GM23338 (cell line): ENCODE data around the gene SULT1A1. TPM values are rescaled to one million over a fixed set of nuclear protein-coding genes. Genes with fewer than 3 reads are reported as not detected.
A peak's percentile ranks its signal among the peaks of the same experiment; 100 is the strongest.
"Not testable (repeated sequence)": the region's sequence is repeated elsewhere in the genome, so short reads cannot be mapped to it uniquely, and the experiment has no call there.

Source experiments
- ATAC-seq: fragments of 200-7000 bp; cut with Tn5 transposase; 3 replicates; pipeline ENCODE4 v1.9.1; 2020
- DNase-seq: peaks from one replicate; pipeline ENCODE4 v3.0.0-alpha.2; 2015; ENCODE audit warnings: low spot score
- H2AFZ ChIP-seq: fragments of 200-600 bp; sonication (generic); 2 replicates; pipeline ENCODE4 v1.8.0; 2016; ENCODE audit warnings: antibody characterized with exemption, mild to moderate bottlenecking, moderate library complexity
- H3F3A ChIP-seq: fragments of 200-600 bp; sonication (generic); replicated peaks from 2 replicates; pipeline ENCODE4 v1.8.0; 2017; ENCODE audit warnings: antibody characterized with exemption, mixed run types, low read depth
- H3K27ac ChIP-seq: fragments of 200-600 bp; sonication (generic); 2 replicates; pipeline ENCODE4 v1.6.1; 2016; ENCODE audit warnings: low read depth
- H3K27me3 ChIP-seq: fragments of 200-600 bp; sonication (generic); 2 replicates; pipeline ENCODE4 v1.8.0; 2016; ENCODE audit warnings: mild to moderate bottlenecking, mixed run types, moderate library complexity; ENCODE audit not compliant: insufficient read depth
- H3K36me3 ChIP-seq: fragments of 200-600 bp; sonication (generic); 2 replicates; pipeline ENCODE4 v1.8.0; 2016; ENCODE audit warnings: mild to moderate bottlenecking; ENCODE audit not compliant: insufficient read depth
- H3K4me1 ChIP-seq: fragments of 200-600 bp; sonication (generic); 2 replicates; pipeline ENCODE4 v1.8.0; 2016; ENCODE audit warnings: mild to moderate bottlenecking, moderate library complexity; ENCODE audit not compliant: insufficient read depth
- H3K4me2 ChIP-seq: fragments of 200-600 bp; sonication (generic); 2 replicates; pipeline ENCODE4 v1.7.1; 2017; ENCODE audit warnings: mixed run types
- H3K4me3 ChIP-seq: fragments of 200-600 bp; sonication (generic); 2 replicates; pipeline ENCODE4 v1.6.1; 2016; ENCODE audit warnings: mixed run types
- H3K79me2 ChIP-seq: fragments of 200-600 bp; sonication (generic); replicated peaks from 2 replicates; pipeline ENCODE4 v1.8.0; 2017; ENCODE audit warnings: mild to moderate bottlenecking; ENCODE audit not compliant: insufficient read depth
- H3K9me2 ChIP-seq: fragments of 200-600 bp; sonication (generic); 2 replicates; pipeline ENCODE4 v1.8.0; 2017; ENCODE audit not compliant: insufficient read depth
- H4K20me1 ChIP-seq: fragments of 200-600 bp; sonication (generic); replicated peaks from 2 replicates; pipeline ENCODE4 v1.8.0; 2017; ENCODE audit warnings: mild to moderate bottlenecking; ENCODE audit not compliant: insufficient read depth
- H3K27ac Mint-ChIP-seq: 2 replicates; pipeline ENCODE4 v1.8.0; 2020; ENCODE audit warnings: inconsistent platforms, mild to moderate bottlenecking, moderate library complexity, mixed read lengths
- H3K27me3 Mint-ChIP-seq: 3 replicates; pipeline ENCODE4 v1.8.0; 2022; ENCODE audit warnings: low read depth, mild to moderate bottlenecking, moderate library complexity, mixed read lengths, inconsistent platforms; ENCODE audit not compliant: insufficient read depth, poor library complexity
- H3K36me3 Mint-ChIP-seq: 3 replicates; pipeline ENCODE4 v1.8.0; 2021; ENCODE audit warnings: low read depth, mild to moderate bottlenecking, inconsistent platforms, moderate library complexity, mixed read lengths
- H3K4me1 Mint-ChIP-seq: 3 replicates; pipeline ENCODE4 v1.8.0; 2020; ENCODE audit warnings: mild to moderate bottlenecking, inconsistent platforms, mixed read lengths
- H3K4me3 Mint-ChIP-seq: 3 replicates; pipeline ENCODE4 v1.8.0; 2021; ENCODE audit warnings: moderate library complexity, mild to moderate bottlenecking, inconsistent platforms, mixed read lengths
- H3K9me3 Mint-ChIP-seq: 3 replicates; pipeline ENCODE4 v1.8.0; 2020; ENCODE audit warnings: moderate library complexity, mild to moderate bottlenecking, inconsistent platforms, mixed read lengths
- EZH2 ChIP-seq: fragments of 200-600 bp; sonication (generic); IDR thresholded peaks from one replicate; pipeline ENCODE4 v1.8.0; 2017; ENCODE audit warnings: antibody characterized with exemption, mild to moderate bottlenecking, low read depth; ENCODE audit not compliant: unreplicated experiment
- ZNF462 ChIP-seq: fragments of 250-450 bp; sonication (Bioruptor Pico); IDR thresholded peaks from 2 replicates; pipeline ENCODE4 v1.5.0; 2020; ENCODE audit warnings: mild to moderate bottlenecking, moderate library complexity
- polyA plus RNA-seq: library from polyadenylated mRNA; unstranded; fragments of >200 nt; fragmentation: Nextera tagmentation; extraction: Ambion mirVana; gene quantifications from 2 replicates; pipeline ENCODE4 v1.2.1, GENCODE V29; 2016
- total RNA-seq: library from RNA; depleted of rRNA; stranded (reverse); fragments of >200 nt; shearing (Covaris generic); gene quantifications from 2 replicates; pipeline ENCODE4 v1.2.3, GENCODE V29; 2014

Gene SULT1A1
- total and polyA plus RNA-seq, 2 experiments from 2014 or later, result 1.7 to 2.4 TPM

GRCh38 chr16:28608867-28609596 lies 812 bp downstream of the SULT1A1 start:
- H3K4me3 Mint-ChIP-seq, ATAC-seq, H3K27me3 Mint-ChIP-seq, H3K36me3 Mint-ChIP-seq, H3F3A ChIP-seq, H2AFZ ChIP-seq, H3K9me2 ChIP-seq, H3K27me3 ChIP-seq, DNase-seq, H3K79me2 ChIP-seq, H3K4me2 ChIP-seq, H3K4me3 ChIP-seq, H3K36me3 ChIP-seq, H3K9me3 Mint-ChIP-seq, H4K20me1 ChIP-seq, H3K4me1 ChIP-seq, H3K27ac ChIP-seq: not testable (repeated sequence)
- H3K27ac Mint-ChIP-seq, result peak overlapping the region; percentile 65; the same call in 1 of the 2 replicates
- H3K4me1 Mint-ChIP-seq, result peaks cover 15% of the 10 kb centered on the region; the same call in 2 of the 3 replicates

- not testable (repeated sequence) for H3K79me2 ChIP-seq, H3K27me3 Mint-ChIP-seq, H3K4me3 ChIP-seq, H3K4me2 ChIP-seq, ATAC-seq, H4K20me1 ChIP-seq, H3K27ac Mint-ChIP-seq, DNase-seq, H3K4me3 Mint-ChIP-seq, H2AFZ ChIP-seq, H3K36me3 Mint-ChIP-seq, H3F3A ChIP-seq, H3K36me3 ChIP-seq, H3K4me1 ChIP-seq, H3K27me3 ChIP-seq, H3K9me2 ChIP-seq, H3K9me3 Mint-ChIP-seq, H3K27ac ChIP-seq
- H3K4me1 Mint-ChIP-seq, result peaks cover 15% of the 10 kb centered on the region; the same call in 2 of the 3 replicates
Observed at GRCh38 chr16:28608496-28608808, 1.4 kb downstream of the SULT1A1 start.

- not testable (repeated sequence) for H3K4me1 ChIP-seq, H3K36me3 Mint-ChIP-seq, H3K27me3 ChIP-seq, H3K4me3 Mint-ChIP-seq, H2AFZ ChIP-seq, H3K4me3 ChIP-seq, H3K36me3 ChIP-seq, H3K27ac ChIP-seq, H3F3A ChIP-seq, H3K27me3 Mint-ChIP-seq, H3K4me2 ChIP-seq, H3K27ac Mint-ChIP-seq, H3K9me3 Mint-ChIP-seq, H3K9me2 ChIP-seq, DNase-seq, ATAC-seq, H3K79me2 ChIP-seq, H4K20me1 ChIP-seq
- peaks cover 15% of the 10 kb centered on the region; the same call in 2 of the 3 replicates for H3K4me1 Mint-ChIP-seq
Observed at GRCh38 chr16:28607681-28608495, 2.0 kb downstream of the SULT1A1 start.

GRCh38 chr16:28607116-28607623 lies 2.7 kb downstream of the SULT1A1 start:
- H3K27me3 ChIP-seq, result no peaks in the 10 kb centered on the region
- no peaks in the 10 kb centered on the region for H3K9me3 Mint-ChIP-seq
- no peaks in the 10 kb centered on the region for H3K36me3 Mint-ChIP-seq
- no peak overlapping the region for H3K27ac ChIP-seq
- no peak for DNase-seq
- no peak for ATAC-seq
- peaks cover 8% of the 10 kb centered on the region for H3K27me3 Mint-ChIP-seq
- H3K4me1 ChIP-seq, result no peaks in the 10 kb centered on the region; the same call in 1 of the 2 replicates
- H2AFZ ChIP-seq, result no peak overlapping the region
- H4K20me1 ChIP-seq, result no peaks in the 10 kb centered on the region
- no peaks in the 10 kb centered on the region for H3K79me2 ChIP-seq
- H3K4me1 Mint-ChIP-seq, result peaks cover 15% of the 10 kb centered on the region; the same call in 2 of the 3 replicates
- H3F3A ChIP-seq, result no peaks in the 10 kb centered on the region
- H3K9me2 ChIP-seq, result no peaks in the 10 kb centered on the region
- H3K4me3 ChIP-seq, result no peak overlapping the region
- H3K27ac Mint-ChIP-seq, result no peak overlapping the region
- H3K36me3 ChIP-seq, result no peaks in the 10 kb centered on the region
- no peak overlapping the region for H3K4me3 Mint-ChIP-seq
- H3K4me2 ChIP-seq, result no peak overlapping the region
- TF ChIP-seq ZNF462, result no peak
- no peak for TF ChIP-seq EZH2
